HG03520 (cell line): ENCODE measurements around the gene MYO5B.

Source experiments
- ATAC-seq: cut with Tn5 transposase; IDR thresholded peaks from one replicate; pipeline ENCODE4 v1.9.1; 2021; ENCODE audit warnings: mild to moderate bottlenecking, moderate library complexity; ENCODE audit not compliant: unreplicated experiment

The MYO5B gene

DNA sequence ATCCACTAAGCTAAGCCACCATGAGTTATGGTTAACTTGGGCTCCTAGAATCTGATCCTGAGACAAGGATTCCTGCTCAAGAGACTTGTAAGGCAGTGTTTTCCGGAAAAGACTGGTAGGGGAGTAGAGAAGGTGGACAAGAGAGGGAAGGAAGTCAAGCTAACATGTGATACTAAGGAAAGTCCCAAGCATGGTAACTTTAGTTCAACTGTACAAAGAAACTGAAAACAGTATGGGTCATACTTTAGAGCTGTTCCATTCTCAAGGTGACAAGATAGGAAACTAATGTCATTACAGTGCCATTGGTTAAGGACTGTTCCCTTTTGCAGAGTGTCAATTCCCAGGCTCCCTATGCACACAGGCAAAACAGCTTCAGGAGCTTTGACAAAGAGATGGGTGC is 5.8 kb downstream of the MYO5B start:
- ATAC-seq: peak; percentile 77

DNA sequence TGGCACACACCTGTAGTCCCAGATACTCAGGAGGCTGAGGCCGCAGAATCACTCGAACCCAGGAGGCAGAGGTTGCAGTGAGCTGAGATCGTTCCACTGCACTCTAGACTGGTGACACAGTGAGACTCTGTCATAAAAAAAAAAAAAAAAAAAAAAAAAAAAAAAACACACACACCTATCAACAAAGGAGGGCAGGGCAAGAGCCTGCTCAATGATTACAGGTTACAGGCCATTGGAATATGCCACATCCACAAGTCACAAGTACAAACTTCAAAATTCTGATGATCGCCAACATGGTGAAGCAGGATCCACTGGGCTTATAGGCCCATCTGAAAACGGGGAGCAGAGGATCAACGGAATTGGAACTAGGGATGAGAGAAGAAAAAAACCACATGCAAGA is 6.3 kb downstream of the MYO5B start:
- no peak for ATAC-seq

DNA sequence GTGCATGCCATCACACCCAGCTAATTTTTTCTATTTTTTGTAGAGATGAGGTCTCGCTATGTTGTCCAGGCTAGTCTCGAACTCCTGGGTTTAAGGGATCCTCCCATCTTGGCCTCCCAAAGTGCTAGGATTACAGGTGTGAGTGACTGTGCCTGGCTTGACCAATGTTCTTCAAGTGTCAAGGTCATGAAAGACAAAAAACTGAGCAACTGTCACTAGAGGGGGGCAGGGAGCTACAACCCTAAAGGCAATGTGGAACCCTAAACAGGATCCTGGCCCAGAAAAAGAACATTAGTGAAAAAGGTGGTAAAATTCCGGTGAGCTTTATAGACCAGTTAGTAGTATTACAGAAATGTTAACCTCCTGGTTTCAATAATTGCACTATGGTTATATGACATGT is 7.3 kb downstream of the MYO5B start:
- ATAC-seq: no peak

- ATAC-seq: no peak
These were observed 8.6 kb downstream of the MYO5B start for GRCh38 chr18:50186385-50186784.

- ATAC-seq: no peak
These were observed 11.4 kb downstream of the MYO5B start for GRCh38 chr18:50183556-50183955.

DNA sequence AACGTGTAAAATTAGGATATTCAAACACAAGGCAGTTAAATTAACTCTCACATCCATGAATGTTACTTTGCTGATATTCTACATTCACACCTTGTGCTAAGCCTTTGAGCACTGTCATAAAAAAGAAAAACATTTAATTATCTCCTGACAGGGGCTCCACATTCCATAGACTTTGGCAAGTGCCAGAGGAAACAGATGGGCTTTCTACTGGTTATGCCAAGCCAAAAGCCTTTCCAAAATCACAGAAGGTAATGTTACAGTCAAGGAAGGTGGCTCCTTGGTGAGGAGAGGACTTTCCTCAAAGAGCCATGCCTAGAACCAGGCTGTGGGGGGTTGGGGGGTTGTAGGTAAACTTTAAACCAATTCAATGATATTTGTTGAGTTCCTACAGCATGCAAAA is 12.4 kb downstream of the MYO5B start:
- ATAC-seq: no peak

- ATAC-seq: no peak
These were observed 13.4 kb downstream of the MYO5B start for GRCh38 chr18:50181590-50181989.

DNA sequence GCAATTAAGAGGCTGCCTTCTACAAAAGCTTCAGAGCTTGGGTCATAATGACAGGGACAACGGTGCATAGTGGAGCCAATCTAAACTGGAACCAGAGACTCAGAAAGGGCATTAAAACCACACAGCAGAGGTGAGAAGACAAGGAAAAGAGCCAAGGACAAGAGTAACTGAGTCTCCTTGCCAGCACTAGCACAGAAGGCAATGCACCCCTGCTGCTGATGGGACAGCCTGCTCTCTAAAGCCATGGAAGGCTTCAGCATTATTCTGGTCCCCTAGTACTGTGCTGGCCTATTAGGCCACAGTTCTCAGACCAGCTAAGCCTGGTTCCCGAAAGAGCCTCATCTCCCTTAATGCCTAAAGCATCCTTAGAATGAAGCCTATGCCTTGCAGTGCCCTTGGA is 15.5 kb downstream of the MYO5B start:
- ATAC-seq: no peak

GRCh38 chr18:50177294-50177992 is 17.5 kb downstream of the MYO5B start:
- no peak for ATAC-seq

GRCh38 chr18:50172367-50172766 is 22.6 kb downstream of the MYO5B start:
- ATAC-seq: no peak

DNA sequence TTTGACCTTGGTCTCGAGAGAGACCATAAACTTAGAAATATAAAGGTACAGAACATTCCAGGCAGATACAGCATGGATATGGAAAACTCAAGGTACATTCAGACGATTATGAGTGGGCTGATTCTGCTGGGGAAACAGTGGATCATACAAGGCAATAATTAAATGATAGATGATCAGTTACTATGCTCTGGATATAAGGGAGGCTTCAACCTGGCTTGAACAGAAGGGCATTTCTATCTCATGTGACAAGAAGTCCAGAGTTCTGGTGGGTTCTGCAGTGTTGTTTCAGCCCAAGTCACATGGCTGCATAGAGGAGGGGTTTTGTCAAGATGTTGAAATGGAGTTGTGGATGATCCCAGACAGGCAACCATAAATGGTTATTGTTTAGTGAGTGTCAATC is 23.5 kb downstream of the MYO5B start:
- no peak for ATAC-seq

DNA sequence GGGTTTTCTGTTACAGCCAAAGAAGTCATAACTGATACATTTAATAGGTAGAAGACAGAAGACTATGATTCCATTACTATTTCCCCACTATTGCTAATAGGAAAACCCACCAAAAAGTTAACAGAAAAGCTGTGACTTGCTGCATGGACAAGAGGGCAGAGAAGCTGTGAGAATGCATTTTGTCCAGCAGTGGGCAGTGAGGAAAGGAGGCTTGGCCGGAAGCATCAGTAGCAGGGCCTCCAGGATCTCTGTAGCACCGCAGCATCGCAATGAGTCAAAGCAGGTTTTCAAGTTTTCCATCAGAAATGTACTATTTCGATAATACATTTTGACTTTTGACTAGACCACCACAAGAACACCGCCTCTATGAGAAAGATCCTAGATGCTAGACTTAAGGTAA is 24.9 kb downstream of the MYO5B start:
- ATAC-seq: no peak

GRCh38 chr18:50169149-50169548 is 25.8 kb downstream of the MYO5B start:
- ATAC-seq: no peak

GRCh38 chr18:50167966-50168365 is 27.0 kb downstream of the MYO5B start:
- ATAC-seq: no peak

GRCh38 chr18:50166901-50167300 is 28.0 kb downstream of the MYO5B start:
- no peak for ATAC-seq

GRCh38 chr18:50163505-50163904 is 31.4 kb downstream of the MYO5B start:
- ATAC-seq: no peak

DNA sequence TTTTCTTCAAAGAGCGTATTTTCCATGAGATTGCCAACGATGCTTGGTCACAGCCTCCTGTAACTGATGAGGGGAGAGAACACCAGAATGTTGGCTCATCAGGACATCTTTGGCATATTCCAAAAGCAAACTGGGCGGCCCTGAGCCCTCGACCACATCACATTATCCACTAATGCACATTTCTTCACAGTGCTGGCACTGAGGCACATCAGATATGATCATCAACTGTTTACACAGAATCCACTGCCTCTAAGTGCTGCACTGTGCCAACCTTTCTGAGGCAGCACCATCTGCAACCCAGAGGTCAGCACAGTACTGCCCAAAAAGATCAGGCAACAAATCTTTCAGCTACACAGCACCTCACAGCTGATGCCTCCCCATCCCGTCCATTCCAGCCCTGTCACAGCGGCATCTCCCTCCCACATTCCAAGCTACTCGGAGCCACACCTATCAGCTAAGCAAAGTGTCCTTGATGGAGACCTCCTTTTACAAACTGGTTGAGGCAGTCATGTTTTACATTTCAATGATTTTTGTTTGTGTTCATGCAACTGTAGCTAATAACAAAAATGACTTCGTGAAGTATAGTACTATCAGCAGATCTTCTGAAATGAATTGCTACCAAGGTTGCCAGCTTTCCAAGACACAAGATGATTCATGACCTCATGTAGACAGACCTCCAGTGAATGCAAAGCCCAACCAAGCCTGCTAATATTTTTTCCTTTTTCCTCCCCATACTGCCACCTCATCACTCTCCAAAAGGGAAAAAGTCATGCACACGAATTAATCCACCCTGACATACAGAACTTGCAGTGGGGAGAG is 32.3 kb downstream of the MYO5B start:
- ATAC-seq: no peak

DNA sequence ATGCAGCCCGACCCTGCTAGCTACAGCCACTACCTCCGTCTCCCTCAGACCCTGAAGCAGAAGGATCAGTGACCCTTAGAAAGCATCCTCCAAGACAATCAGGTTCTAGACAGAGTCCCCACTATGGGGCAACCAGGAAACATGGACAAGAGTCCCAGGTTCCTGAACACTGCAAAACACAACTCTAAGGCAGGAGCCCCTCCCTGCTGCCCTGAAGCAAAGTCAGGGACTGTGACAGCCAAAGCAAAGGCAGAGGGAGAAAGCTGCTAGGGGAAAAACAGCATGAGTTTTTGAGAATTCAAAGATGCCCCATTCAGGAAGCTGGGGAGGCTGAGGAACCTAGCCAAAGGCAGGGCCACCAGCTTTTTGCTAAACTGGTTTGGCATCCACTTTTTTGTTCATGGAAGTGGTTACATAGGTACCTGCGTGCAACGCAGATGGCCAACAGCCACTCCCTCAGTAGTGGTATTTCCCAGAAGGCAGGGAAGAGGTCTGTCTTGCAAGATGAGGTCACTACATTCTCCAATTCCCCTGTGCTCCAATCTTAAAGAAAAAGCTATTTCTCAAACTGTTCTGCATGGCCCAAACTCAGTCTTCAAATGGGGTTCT is 33.2 kb downstream of the MYO5B start:
- no peak for ATAC-seq

DNA sequence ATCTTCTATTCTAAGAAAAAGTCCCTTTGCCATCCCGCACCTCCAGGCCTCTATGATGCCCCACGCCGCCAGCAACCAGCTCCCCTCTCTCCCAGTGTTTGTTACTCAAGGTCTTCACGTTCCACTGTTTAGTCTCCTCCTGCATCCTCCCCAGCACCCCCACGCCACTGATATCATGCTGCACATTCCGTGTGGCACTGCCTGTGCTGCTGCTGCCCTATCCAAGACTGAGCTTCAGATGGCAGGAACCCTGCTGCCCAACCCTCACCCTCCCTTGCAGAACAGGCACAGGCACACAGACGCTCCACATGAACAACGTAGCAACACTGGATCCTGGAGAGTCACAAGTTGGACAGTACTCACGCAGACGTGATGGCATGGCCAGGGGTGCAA is 35.3 kb downstream of the MYO5B start:
- no peak for ATAC-seq

DNA sequence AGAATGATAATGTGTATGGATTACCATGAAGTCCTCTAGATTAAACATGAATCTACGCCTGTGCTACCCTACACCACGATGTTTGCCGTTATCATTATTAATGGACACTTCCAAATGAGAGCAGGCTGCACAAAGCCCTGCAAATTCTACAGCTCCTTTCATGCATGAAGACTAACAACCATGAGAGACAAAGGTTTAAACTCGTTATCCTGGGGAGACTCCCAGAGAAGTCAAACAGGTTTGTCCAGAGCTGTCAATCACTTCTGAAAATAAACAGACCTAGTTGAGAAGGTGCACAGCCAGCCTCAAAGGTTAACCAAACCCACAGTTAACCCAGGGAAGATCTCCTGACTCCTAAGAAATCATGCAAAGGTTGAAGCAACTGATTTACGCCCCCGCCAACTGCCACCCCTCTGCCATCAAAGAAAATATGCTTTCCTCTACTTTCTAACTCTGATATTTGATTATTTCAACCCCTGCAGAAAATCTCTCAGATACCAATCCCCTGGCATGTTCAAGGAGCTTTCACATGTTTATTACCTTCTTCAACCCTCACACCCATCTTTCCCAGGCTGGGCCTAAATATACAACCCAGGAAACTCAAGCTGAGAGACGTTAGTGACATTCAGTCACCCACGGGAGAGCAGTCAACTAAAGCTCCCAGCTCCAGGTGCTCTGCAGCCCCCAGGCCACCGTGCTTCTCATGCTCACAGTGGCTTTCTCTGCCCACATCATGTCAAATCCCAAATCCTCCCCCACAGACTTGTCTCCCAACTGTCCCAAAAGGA is 35.9 kb downstream of the MYO5B start:
- no peak for ATAC-seq

DNA sequence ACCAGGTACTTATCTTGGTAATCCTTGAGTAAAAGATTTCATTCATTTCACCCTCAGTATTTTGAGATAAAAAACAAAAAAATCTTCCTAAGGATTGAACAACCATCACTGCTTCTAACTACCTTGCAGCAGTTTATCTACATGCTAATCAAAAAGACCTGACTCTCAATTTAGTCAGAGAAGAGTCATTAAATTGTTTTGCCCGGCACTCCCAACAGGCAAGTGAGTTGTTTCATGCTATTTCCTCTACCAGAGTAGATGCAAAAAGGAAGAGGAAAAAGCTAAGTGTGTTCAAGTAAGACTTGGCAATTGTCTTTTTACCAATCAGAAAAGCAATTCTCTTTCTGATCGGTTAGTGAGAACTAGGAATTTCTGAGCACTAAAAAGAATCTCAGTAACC is 39.5 kb downstream of the MYO5B start:
- no peak for ATAC-seq
